SK-N-SH (cell line): Measurements from ENCODE around the gene SUGT1. TPM values are rescaled to one million over a fixed set of nuclear protein-coding genes. Genes with fewer than 3 reads are reported as not detected.
"Not testable (repeated sequence)": the region's sequence is repeated elsewhere in the genome, so short reads cannot be mapped to it uniquely, and the experiment has no call there.

Source experiments
- CTCF ChIA-PET: fragments of 300-600, 350-600 bp; formaldehyde crosslinking; extraction: SDS; loops from one replicate; lab custom pipeline; 2021; lab: Yijun Ruan, JAX
- POLR2A ChIA-PET: fragments of 350-600 bp; sonication (Branson Sonifier 250); formaldehyde crosslinking; extraction: SDS; loops from one replicate; lab custom pipeline; 2020; ENCODE audit warnings: antibody characterized with exemption, inconsistent platforms; lab: Yijun Ruan, JAX
- DNase-seq: peaks from one replicate; pipeline ENCODE4 v3.0.0; 2012
- H2AFZ ChIP-seq: fragments of 200-600 bp; sonication (generic); 2 replicates; pipeline ENCODE4 v1.8.1; 2016; ENCODE audit warnings: antibody characterized with exemption, mild to moderate bottlenecking, low read depth
- H3F3A ChIP-seq: fragments of 200-600 bp; sonication (generic); replicated peaks from 2 replicates; pipeline ENCODE3; 2016; ENCODE audit warnings: antibody characterized with exemption, mild to moderate bottlenecking; ENCODE audit not compliant: insufficient read depth
- H3K27ac ChIP-seq, 2 experiments: fragments of 200-500 bp in 1 of 2; fragments of 200-600 bp in 1 of 2; sonication (Bioruptor generic) in 1 of 2; sonication (generic), shearing (Covaris generic) in 1 of 2; 2 replicates each; pipeline versions ENCODE4 v1.5.1 to v1.6.1; 2014 to 2016; ENCODE audit warnings: low read depth in 2 of 2, inconsistent platforms in 1 of 2, low read length in 1 of 2, mild to moderate bottlenecking in 1 of 2, mixed read lengths in 1 of 2
- H3K27me3 ChIP-seq: fragments of 200-600 bp; sonication (generic), shearing (Covaris generic); 2 replicates; pipeline ENCODE4 v1.6.1; 2016; ENCODE audit warnings: mixed run types; ENCODE audit not compliant: insufficient read depth
- H3K36me3 ChIP-seq, 2 experiments: fragments of 200-500 bp in 1 of 2; fragments of 200-600 bp in 1 of 2; sonication (Bioruptor generic) in 1 of 2; sonication (generic) in 1 of 2; replicated peaks in 1 of 2; 2 replicates each; pipeline versions ENCODE3 to v1.5.1; 2014 to 2016; ENCODE audit warnings: low read length in 1 of 2, mild to moderate bottlenecking in 1 of 2; ENCODE audit not compliant: insufficient read depth in 2 of 2, control insufficient read depth in 1 of 2
- H3K4me1 ChIP-seq, 2 experiments: fragments of 200-500 bp in 1 of 2; fragments of 200-600 bp in 1 of 2; sonication (Bioruptor generic) in 1 of 2; sonication (generic), shearing (Covaris generic) in 1 of 2; 2 replicates each; pipeline versions ENCODE4 v1.5.1 to v1.6.1; 2014 to 2016; ENCODE audit warnings: low read depth in 1 of 2, low read length in 1 of 2, mixed run types in 1 of 2; ENCODE audit not compliant: insufficient read depth in 2 of 2, control insufficient read depth in 1 of 2
- H3K4me2 ChIP-seq: fragments of 200-600 bp; sonication (generic), shearing (Covaris generic); 2 replicates; pipeline ENCODE4 v1.6.1; 2017; ENCODE audit warnings: mixed run types
- H3K4me3 ChIP-seq, 2 experiments: fragments of 200-500 bp in 1 of 2; fragments of 200-600 bp in 1 of 2; sonication (Bioruptor generic) in 1 of 2; sonication (generic), shearing (Covaris generic) in 1 of 2; 2 replicates each; pipeline versions ENCODE4 v1.5.1 to v1.8.1; 2014 to 2016; ENCODE audit warnings: low read depth in 2 of 2, inconsistent platforms in 1 of 2, low read length in 1 of 2, mild to moderate bottlenecking in 1 of 2, mixed read lengths in 1 of 2, moderate library complexity in 1 of 2
- H3K79me2 ChIP-seq: fragments of 200-600 bp; sonication (generic); 2 replicates; pipeline ENCODE4 v1.8.1; 2017; ENCODE audit warnings: mild to moderate bottlenecking; ENCODE audit not compliant: insufficient read depth
- H3K9ac ChIP-seq: fragments of 200-600 bp; sonication (generic); 2 replicates; pipeline ENCODE4 v1.6.1; 2017; ENCODE audit warnings: mixed run types
- H3K9me2 ChIP-seq: fragments of 200-600 bp; sonication (generic); 2 replicates; pipeline ENCODE4 v1.6.1; 2017; ENCODE audit warnings: mixed run types
- H3K9me3 ChIP-seq: fragments of 200-600 bp; sonication (generic); 2 replicates; pipeline ENCODE4 v1.6.1; 2017; ENCODE audit warnings: mixed run types, mild to moderate bottlenecking, moderate library complexity
- H4K20me1 ChIP-seq: fragments of 200-600 bp; sonication (generic); 2 replicates; pipeline ENCODE4 v1.6.1; 2017; ENCODE audit warnings: mild to moderate bottlenecking, mixed run types; ENCODE audit not compliant: insufficient read depth
- ELF1 ChIP-seq: IDR thresholded peaks from 2 replicates; pipeline ENCODE4 v1.4.0; 2012
- EP300 ChIP-seq, 2 experiments: IDR thresholded peaks; 2 replicates each; pipeline versions ENCODE4 v1.4.0 to v1.6.1; 2012; ENCODE audit warnings: borderline replicate concordance in 1 of 2, low read depth in 1 of 2, low read length in 1 of 2
- EZH2phosphoT487 ChIP-seq: fragments of 200-600 bp; sonication (generic); IDR thresholded peaks from 2 replicates; pipeline ENCODE4 v1.6.1; 2017; ENCODE audit warnings: low read depth, mixed run types, mild to moderate bottlenecking, antibody characterized with exemption, moderate library complexity, borderline replicate concordance
- FOXJ3 ChIP-seq: sonication (generic); formaldehyde crosslinking; IDR thresholded peaks from 2 replicates; pipeline ENCODE4 v1.5.1; 2020; ENCODE audit warnings: mild to moderate bottlenecking, missing genetic modification reagents
- MEF2A ChIP-seq: IDR thresholded peaks from 2 replicates; pipeline ENCODE4 v1.4.0; 2012; ENCODE audit warnings: low read depth, borderline replicate concordance
- MXI1 ChIP-seq: IDR thresholded peaks from 2 replicates; pipeline ENCODE4 v1.6.1; 2012; ENCODE audit warnings: mild to moderate bottlenecking, low read depth, low read length, improper control_type of control experiment
- RAD21 ChIP-seq: IDR thresholded peaks from 2 replicates; pipeline ENCODE4 v1.6.1; 2012; ENCODE audit warnings: mild to moderate bottlenecking, low read length
- SMC3 ChIP-seq: IDR thresholded peaks from 2 replicates; pipeline ENCODE4 v1.6.1; 2012; ENCODE audit warnings: low read depth, low read length, improper control_type of control experiment
- TEAD4 ChIP-seq: IDR thresholded peaks from 2 replicates; pipeline ENCODE4 v1.4.0; 2012; ENCODE audit warnings: mild to moderate bottlenecking, borderline replicate concordance; ENCODE audit not compliant: insufficient read depth
- YY1 ChIP-seq: IDR thresholded peaks from 2 replicates; pipeline ENCODE4 v1.4.0; 2012; ENCODE audit warnings: low read depth, mild to moderate bottlenecking
- WGBS: methylation state at CpG from one replicate; pipeline ENCODE4 v1.1.6; 2017; ENCODE audit warnings: low lambda C conversion rate; 5-methylcytosine and 5-hydroxymethylcytosine counted together
- polyA plus RNA-seq, 3 experiments: library from polyadenylated mRNA; depleted of rRNA; stranded (reverse); fragments of >200 nt; gene quantifications; 2 replicates each; pipeline ENCODE4 v1.2.3, GENCODE V29; 2012
- TF ChIP-seq, protein P1 (sequence below): IDR thresholded peaks from 2 replicates; pipeline ENCODE4 v1.4.0; 2012; ENCODE audit warnings: low read depth, borderline replicate concordance
- TF ChIP-seq, protein P2 (sequence below): fragments of 150-350 bp; IDR thresholded peaks from 2 replicates; pipeline ENCODE4 v1.6.1; 2017; ENCODE audit warnings: antibody characterized with exemption, low read length, low read depth, borderline replicate concordance
- TF ChIP-seq, protein P3 (sequence below): IDR thresholded peaks from 2 replicates; pipeline ENCODE4; 2012
- TF ChIP-seq, protein P4 (sequence below): IDR thresholded peaks from 2 replicates; pipeline ENCODE4 v1.4.0; 2012; ENCODE audit warnings: low read depth

The SUGT1 gene
- polyA plus RNA-seq, 1 of the 3 experiments (the other 2 are of a cell fraction), result 18.6 TPM

DNA sequence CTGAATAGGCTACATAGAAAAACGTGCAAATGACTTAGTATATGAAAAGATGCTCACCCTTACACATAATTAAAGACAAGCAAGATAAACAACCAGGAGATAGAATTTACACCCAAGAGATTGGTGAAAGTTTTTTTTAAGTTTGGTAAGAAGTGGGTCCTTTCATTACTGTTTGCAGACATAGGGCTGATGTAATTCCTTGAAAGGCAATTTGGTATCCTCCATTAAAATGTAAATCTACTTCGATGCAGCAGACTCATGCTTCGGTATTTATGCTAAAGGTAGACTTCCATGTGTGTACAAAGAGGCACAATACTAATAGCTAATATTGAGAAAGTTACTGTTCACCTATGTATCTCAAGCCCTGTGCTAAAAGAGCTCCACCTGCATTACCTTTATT lies 53.4 kb downstream of the SUGT1 start:
- no peak overlapping the region for H3K4me3 ChIP-seq
- no peak overlapping the region for H3K27ac ChIP-seq
- no peaks in the 10 kb centered on the region for H3K9me3 ChIP-seq
- no peaks in the 10 kb centered on the region for H3K79me2 ChIP-seq
- H3K36me3 ChIP-seq, result no peaks in the 10 kb centered on the region
- no peaks in the 10 kb centered on the region for H3F3A ChIP-seq
- H3K9ac ChIP-seq, result no peak overlapping the region
- DNase-seq, result no peak
- TF ChIP-seq MXI1 (no peak), SMC3 (no peak), TEAD4 (no peak), EP300 (IDR thresholded peaks at IDR 0.05; ENCODE audit: borderline replicate concordance in 1 of 2, low read depth in 1 of 2, low read length in 1 of 2) (no peak), MEF2A (no peak), EZH2phosphoT487 (no peak), FOXJ3 (CRISPR knock-in tag) (no peak), ELF1 (no peak)
- TF ChIP-seq, protein P1, sequence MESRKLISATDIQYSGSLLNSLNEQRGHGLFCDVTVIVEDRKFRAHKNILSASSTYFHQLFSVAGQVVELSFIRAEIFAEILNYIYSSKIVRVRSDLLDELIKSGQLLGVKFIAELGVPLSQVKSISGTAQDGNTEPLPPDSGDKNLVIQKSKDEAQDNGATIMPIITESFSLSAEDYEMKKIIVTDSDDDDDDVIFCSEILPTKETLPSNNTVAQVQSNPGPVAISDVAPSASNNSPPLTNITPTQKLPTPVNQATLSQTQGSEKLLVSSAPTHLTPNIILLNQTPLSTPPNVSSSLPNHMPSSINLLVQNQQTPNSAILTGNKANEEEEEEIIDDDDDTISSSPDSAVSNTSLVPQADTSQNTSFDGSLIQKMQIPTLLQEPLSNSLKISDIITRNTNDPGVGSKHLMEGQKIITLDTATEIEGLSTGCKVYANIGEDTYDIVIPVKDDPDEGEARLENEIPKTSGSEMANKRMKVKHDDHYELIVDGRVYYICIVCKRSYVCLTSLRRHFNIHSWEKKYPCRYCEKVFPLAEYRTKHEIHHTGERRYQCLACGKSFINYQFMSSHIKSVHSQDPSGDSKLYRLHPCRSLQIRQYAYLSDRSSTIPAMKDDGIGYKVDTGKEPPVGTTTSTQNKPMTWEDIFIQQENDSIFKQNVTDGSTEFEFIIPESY, result no peak
- TF ChIP-seq, protein P2, sequence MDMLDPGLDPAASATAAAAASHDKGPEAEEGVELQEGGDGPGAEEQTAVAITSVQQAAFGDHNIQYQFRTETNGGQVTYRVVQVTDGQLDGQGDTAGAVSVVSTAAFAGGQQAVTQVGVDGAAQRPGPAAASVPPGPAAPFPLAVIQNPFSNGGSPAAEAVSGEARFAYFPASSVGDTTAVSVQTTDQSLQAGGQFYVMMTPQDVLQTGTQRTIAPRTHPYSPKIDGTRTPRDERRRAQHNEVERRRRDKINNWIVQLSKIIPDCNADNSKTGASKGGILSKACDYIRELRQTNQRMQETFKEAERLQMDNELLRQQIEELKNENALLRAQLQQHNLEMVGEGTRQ, result no peak
- TF ChIP-seq, protein P3, sequence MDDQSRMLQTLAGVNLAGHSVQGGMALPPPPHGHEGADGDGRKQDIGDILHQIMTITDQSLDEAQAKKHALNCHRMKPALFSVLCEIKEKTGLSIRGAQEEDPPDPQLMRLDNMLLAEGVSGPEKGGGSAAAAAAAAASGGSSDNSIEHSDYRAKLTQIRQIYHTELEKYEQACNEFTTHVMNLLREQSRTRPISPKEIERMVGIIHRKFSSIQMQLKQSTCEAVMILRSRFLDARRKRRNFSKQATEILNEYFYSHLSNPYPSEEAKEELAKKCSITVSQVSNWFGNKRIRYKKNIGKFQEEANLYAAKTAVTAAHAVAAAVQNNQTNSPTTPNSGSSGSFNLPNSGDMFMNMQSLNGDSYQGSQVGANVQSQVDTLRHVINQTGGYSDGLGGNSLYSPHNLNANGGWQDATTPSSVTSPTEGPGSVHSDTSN, result no peak
- TF ChIP-seq, protein P4, sequence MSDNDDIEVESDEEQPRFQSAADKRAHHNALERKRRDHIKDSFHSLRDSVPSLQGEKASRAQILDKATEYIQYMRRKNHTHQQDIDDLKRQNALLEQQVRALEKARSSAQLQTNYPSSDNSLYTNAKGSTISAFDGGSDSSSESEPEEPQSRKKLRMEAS, result no peak
- peaks cover under 1 to 4% of the 10 kb centered on the region in 2 experiments; a peak in 2 of 4 replicates for H3K4me1 ChIP-seq
- no peaks in the 10 kb centered on the region for H4K20me1 ChIP-seq
- POLR2A ChIA-PET, result no interaction called here
- H2AFZ ChIP-seq, result no peak overlapping the region
- no peak overlapping the region for H3K4me2 ChIP-seq
- H3K9me2 ChIP-seq, result no peaks in the 10 kb centered on the region
- CTCF ChIA-PET, result interaction anchor here (1.0 to 2.3 kb wide), 5 partner anchors 8 to 446 kb away, joined by 3 to 13 read pairs (median 4); no protein-coding TSS in a partner anchor
- H3K27me3 ChIP-seq, result no peaks in the 10 kb centered on the region
- WGBS, result 61% methylated on average over 3 of the region's 3 CpGs

DNA sequence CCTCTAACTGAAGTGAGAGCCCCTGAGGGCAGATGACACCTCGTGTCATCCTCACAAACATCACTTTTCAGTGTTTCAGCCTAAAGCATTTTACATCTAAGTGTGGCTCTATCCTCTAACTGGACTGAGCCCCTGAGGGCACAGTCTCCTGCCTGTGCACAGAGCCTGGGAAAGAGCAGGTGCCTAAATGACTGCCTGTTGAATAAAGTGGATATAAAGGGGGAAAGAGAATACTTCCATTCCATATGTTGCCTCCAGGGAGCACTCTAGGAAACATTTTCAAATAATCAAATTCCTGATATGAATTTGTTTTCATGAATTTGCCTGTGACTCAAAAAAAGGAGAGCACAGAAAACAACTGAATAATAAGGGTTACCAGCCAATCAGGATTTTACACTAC lies 54.7 kb downstream of the SUGT1 start:
- no peaks in the 10 kb centered on the region for H3K9me3 ChIP-seq
- no peaks in the 10 kb centered on the region for H4K20me1 ChIP-seq
- no peaks in the 10 kb centered on the region for H3K27me3 ChIP-seq
- peak; percentile 32 for DNase-seq
- peaks cover 4 to 5% of the 10 kb centered on the region in 2 experiments; a peak in 2 of 4 replicates for H3K4me1 ChIP-seq
- H2AFZ ChIP-seq, result no peak overlapping the region
- no peak overlapping the region for H3K4me2 ChIP-seq
- ChIA-PET POLR2A (no interaction called here), CTCF (interaction anchor here (0.8 to 2.3 kb wide), 5 partner anchors 9 to 445 kb away, joined by 3 to 13 read pairs (median 4); no protein-coding TSS in a partner anchor)
- H3K79me2 ChIP-seq, result no peaks in the 10 kb centered on the region
- H3K27ac ChIP-seq, result no peak overlapping the region
- no peaks in the 10 kb centered on the region for H3K9me2 ChIP-seq
- TF ChIP-seq SMC3 (peak; percentile 29; the same call in 1 of the 2 replicates), YY1 (no peak), RAD21 (peak; percentile 56)
- H3F3A ChIP-seq, result no peaks in the 10 kb centered on the region
- H3K36me3 ChIP-seq, result no peaks in the 10 kb centered on the region
- WGBS, result 22% methylated on average over 1 of the region's 1 CpG
- H3K4me3 ChIP-seq, result no peak overlapping the region
- no peak overlapping the region for H3K9ac ChIP-seq

DNA sequence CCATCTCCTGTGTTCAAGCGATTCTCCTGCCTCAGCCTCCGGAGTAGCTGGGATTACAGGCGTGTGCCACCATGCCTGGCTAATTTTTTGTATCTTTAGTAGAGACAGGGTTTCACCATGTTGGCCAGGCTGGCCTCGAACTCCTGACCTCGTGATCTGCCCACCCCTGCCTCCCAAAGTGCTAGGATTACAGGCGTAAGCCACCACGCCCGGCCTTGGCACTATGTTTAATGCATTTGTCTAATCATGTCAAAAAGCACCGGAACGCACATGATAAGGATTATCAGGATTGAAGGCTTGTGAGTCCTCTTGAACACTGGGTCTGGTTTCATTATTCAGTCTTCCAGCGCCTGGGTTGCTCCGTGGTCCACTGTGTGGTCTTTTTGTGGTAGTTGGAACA lies 55.6 kb downstream of the SUGT1 start:
- POLR2A ChIA-PET, H4K20me1 ChIP-seq, H3K27ac ChIP-seq, H3F3A ChIP-seq, DNase-seq, H2AFZ ChIP-seq, H3K4me2 ChIP-seq, H3K9me2 ChIP-seq, H3K4me3 ChIP-seq, H3K27me3 ChIP-seq, H3K4me1 ChIP-seq, H3K9ac ChIP-seq, H3K36me3 ChIP-seq, H3K79me2 ChIP-seq, H3K9me3 ChIP-seq: not testable (repeated sequence)
- CTCF ChIA-PET, result interaction anchor here (1.3 kb wide), 1 partner anchor 103 kb away, joined by 3 read pairs; no protein-coding TSS in a partner anchor
- 80% methylated on average over 12 of the region's 12 CpGs for WGBS
